Breast epithelium (tissue), 3 donors: ENCODE results near the gene STARD13.

ENCODE experiments used
- CTCF ChIP-seq, 3 donors: fragments of 450-650 bp; IDR thresholded peaks; one replicate each; pipeline ENCODE4 v1.5.1; 2016 to 2017; ENCODE audit warnings: antibody characterized with exemption in 3 of 3, mild to moderate bottlenecking in 3 of 3, moderate library complexity in 3 of 3
- POLR2A ChIP-seq: fragments of 450-650 bp; IDR thresholded peaks from one replicate; pipeline ENCODE4 v1.6.1; 2016; ENCODE audit warnings: antibody characterized with exemption, mild to moderate bottlenecking, moderate library complexity
- POLR2AphosphoS5 ChIP-seq, 3 donors: sonication (generic); formaldehyde crosslinking; IDR thresholded peaks; one replicate each; pipeline ENCODE4 v1.6.1; 2017; ENCODE audit warnings: antibody characterized with exemption in 3 of 3

DNA sequence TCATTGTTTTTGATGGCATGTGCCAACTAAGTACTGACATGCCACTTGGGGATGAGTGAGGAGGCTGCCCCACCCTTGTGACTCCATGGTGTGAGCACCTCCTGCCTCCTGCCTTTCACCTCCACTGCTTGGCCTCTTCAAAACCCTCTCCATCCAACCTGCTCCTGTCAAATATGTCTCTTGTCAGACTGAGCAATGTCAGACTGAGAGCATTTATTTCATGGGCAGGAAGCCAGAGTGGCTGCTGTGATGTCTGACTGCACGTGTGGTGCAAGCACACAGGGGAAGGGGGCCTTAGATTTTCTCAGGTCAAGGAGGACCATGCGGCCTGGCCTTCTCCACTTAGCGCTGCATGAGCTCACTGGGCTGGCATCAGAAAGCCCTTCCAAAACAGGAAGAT, 68.3 kb downstream of the STARD13 start:
- no peak for TF ChIP-seq CTCF (IDR thresholded peaks at IDR 0.05)
- TF ChIP-seq POLR2AphosphoS5 (IDR thresholded peaks at IDR 0.05), result no peak
- TF ChIP-seq POLR2A, result no peak
